GM19463 (cell line): Measurements from ENCODE around the gene MYO7B.

Experiments used
- ATAC-seq: cut with Tn5 transposase; IDR thresholded peaks from one replicate; pipeline ENCODE4 v1.9.1; 2021; ENCODE audit warnings: mild to moderate bottlenecking, moderate library complexity; ENCODE audit not compliant: unreplicated experiment

The MYO7B gene

GRCh38 chr2:127658641-127659407 is 123.3 kb downstream of the MYO7B start:
- no peak for ATAC-seq

- ATAC-seq: no peak
Measured at GRCh38 chr2:127659408-127660290, 124.2 kb downstream of the MYO7B start.

GRCh38 chr2:127660291-127660578 is 124.8 kb downstream of the MYO7B start:
- ATAC-seq: no peak

DNA sequence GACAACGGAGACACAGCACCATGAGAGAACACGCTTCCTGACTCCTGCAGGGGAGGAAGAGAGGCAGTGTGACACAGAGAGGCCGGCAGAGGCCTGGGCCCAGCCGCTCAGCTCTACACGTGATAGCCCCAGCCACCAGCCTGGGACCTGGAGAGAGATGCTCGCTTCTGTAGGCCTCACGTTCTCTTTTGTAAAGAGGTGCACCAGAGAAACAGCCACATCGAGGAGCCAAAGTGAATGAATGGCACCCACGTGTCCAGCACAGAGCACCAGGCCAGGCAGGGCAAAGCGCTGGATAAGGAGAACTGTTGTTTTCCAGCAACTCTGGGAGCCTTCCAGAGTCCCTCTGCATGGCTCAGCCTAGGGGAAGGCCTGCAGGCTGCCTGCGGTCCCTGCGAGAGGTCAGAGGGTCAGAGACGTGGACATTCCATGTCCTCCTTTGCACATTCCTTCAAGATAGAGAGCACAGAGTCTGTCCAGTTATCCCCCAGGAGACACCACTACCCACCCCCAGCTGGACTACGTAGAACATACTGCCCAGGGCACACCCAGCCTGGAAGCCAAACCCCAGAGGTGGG is 125.7 kb downstream of the MYO7B start:
- ATAC-seq: no peak

- ATAC-seq: no peak
Measured at GRCh38 chr2:127661949-127662510, 126.5 kb downstream of the MYO7B start.

DNA sequence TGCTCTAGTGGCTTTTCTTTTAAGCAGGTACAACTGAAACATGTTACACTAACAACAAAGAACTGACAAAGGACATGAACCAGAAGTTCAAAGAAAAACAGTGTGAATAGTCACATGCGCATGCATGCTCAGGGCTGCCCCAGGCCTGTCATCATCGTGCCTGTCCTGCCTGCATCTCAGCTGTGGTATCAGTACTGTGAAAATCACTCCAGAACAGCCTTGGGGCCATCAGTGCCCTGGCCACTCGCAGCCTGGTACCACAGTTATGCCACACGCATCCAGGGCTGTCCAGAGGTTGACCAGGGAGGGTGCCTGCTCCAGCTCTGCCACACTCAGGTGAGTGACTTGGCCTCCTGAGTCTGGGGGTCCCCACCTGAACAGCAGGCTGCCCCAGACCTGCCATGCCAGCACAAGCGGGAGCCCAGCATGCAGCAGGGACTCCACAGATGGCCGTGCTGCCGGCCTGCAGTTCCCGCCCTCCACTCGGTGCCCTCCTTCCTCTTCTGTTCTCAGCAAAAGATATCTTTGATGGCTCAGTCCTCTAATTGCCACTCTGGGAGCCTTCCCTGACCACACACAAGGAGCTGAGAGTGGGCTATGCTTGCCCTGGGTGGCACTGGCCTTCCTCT is 127.6 kb downstream of the MYO7B start:
- no peak for ATAC-seq

GRCh38 chr2:127663566-127664064 is 128.1 kb downstream of the MYO7B start:
- ATAC-seq: no peak

DNA sequence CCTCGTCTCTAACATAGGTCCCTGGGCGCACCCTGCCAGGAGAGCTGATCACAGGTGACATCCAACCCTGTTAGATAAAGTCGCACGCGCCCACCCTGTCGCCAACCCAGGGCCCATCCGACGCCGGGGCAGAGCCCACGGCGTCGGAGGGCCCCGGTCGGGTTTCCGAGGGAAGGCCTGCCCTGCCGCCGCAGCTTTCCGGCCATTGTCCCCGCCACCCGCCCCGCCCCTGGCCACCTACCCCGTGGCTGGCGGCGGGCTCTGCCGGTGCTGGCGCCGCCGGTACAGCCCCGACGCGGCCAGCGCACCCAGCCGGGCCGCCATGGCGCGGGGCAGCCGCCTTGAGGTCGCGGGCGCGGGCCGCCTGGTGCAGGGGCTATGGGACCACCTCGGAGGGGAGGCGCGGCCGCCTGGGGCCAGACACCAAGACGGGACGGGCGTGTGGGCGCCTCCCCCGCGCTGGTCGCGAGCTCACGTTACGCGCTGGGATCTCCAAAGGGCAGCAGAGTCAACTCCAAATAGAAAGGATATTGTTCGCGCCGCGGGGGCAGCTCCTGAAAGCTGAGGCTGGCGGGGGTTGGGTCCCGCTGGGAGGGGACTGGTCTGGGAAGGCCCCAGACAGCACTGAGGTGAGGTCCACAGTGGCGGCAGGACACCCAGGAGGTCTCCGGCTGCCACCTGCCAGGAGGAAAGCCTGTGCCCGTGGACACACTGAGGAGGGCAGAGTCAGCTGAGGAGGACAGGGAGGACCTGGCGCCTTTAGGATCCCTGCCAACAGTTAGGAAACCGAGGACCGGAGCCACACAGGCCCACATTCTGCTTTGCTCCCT is 128.8 kb downstream of the MYO7B start:
- no peak for ATAC-seq

DNA sequence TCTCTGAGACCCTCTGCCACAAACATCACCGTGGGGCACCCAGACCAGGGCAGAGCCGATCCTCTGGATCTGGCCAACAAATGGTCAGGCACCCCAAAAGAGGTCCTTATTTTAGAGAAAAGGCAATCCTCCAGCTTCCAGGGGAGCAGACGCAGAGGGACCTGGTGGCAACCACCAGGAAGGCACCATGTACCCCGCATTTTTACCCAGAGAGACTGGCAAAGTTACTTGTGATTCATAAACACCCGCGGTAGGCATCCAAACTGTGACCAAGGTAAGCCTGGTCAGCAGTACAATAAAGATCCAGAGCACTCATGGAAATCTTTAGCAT is 129.4 kb downstream of the MYO7B start:
- no peak for ATAC-seq

DNA sequence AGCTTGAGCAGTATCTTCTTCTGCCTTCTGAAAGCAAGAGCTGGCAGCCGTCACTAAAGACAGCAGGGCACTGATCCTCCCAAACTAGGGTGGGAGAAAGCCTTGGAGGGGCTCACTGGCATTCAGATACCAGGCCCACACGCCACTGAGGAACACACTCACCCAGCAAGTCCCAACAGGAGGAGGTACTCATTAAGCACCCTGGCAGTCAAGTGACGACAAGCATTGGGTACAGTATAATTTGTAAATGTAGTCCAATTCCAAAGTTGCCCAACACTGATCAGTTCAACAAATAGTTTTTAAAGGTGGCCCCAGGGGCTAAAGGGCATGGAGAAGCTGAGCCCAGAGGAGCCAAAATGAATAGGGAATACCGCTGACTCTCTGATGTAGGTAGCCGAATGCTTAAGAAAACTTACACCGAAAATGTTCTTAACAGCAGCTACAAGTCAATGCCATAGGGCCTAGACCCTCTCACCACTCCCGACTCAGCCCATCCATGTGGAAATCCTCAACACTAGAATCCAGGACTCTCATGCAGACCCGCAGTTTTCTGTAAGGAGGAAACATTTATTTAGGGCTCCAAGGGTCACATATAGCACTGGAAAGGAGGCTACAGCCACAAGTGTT is 129.9 kb downstream of the MYO7B start:
- ATAC-seq: no peak

GRCh38 chr2:127669056-127669455 is 133.6 kb downstream of the MYO7B start:
- ATAC-seq: no peak

GRCh38 chr2:127670055-127670956 is 134.8 kb downstream of the MYO7B start:
- no peak for ATAC-seq

GRCh38 chr2:127670957-127671290 is 135.4 kb downstream of the MYO7B start:
- no peak for ATAC-seq

DNA sequence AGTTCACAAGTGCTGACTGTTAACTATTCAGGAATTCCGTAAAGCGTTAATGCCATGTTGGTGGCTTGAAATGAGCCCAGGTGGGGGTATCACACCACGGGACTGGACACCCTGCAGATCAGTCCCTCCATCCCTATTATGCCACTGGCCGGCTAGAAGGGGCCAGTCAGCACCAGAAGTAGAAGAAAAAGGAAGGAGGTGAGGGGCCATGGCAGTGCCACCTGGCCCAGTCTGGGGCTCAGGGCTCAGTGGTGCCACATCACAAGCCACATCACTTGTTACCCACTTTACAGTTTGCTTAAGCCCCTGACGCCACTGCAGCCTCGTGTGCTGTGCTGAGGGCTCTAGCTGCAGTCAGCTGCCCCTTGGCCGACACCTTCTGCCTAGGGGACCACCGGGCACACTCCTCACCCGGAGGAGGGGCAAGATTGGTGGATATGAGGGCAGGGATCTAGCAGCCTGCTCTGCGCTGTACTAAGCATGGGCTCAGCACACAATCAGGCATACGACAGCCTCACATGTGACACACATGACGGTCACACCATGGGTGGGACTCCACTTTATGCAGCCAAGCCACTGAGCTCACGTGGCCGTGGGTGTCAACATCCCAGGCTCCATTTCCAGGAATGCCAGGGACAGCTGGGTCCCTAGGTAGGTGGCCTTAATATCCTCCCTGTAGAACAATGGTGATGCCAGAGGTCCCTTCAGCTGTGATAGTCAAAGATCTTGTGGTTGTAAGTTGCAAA is 136.2 kb downstream of the MYO7B start:
- ATAC-seq: no peak

DNA sequence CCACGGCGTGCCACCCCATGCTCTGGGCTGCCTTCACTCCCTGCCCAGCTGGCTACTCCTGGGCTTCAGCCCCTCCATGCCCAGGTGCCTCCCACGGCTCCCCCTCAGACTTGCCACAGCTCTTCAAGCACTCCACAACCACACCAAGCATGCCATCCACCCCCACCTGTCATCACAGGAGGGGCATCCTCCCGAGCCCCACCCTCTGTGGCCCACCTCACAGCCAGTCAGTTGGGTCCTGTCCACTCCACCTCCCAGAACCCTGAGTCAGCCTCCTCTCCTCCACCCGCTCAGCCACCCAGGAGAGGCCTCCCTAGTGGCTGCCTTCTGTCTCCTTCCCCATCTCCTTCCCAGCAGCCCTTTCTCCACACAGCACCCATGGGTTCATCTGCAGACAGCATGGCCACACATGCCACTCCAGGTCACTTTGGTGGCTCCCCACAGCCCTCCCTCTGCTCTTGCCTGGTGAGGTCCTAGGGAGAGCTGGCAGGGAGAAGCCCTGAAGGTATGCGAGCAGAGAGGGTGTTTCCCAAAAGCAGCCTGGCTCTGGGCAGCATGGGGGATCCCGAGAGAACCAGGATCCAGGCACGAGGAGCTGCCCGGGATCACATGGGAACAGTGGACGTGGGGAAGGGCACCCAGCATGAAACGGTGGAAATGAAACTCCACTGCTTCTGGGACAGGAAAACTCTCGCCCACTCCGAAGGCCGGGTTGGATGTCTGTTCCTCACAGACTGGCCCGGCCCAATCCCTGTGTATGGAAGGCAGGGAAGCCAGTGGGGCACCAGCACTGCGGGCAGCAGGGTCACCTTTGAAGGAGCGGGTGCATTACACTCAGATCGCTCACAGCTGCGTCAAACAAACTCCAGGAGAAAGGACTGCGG is 137.1 kb downstream of the MYO7B start:
- ATAC-seq: no peak

DNA sequence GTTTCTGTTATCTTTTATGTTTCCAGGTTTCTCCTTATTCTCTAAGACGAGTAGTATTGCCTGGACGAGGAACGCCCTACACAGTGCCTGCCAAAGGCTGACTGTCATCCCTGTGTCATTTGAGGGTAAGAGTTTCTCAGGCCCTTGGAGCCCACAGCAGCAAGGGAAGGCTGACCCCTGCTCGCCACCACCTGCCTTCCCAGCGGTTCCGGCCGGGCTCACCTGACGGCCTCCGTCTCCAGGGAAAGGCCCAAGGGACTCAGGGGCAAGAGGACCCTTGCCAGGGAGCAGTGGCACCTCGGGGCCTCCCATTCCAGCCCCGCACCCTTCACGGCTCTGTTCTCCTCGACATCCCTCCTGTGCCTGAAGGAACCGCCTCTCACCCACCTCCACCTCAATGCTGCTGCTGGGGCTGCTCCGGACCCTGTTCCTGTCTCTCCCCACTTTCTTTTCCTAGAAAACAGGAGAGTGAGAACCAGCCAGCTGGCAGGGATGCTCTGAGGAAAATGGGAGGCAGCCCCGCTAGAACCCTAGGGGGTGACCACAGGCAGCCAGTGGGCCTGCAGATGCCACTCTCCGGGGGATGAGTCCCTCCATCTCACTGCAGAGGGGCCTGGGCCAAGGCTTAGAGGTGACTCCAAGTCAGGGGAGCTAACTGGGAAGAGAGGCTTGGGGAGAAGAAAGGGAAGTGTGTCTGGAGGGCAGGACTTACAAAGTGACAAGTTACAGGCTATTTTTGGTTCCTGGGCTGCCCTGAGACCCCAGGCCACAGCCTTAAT is 138.0 kb downstream of the MYO7B start:
- no peak for ATAC-seq
